K562 (cell line): ENCODE results near the gene TAS1R3. TPM values are rescaled to one million over a fixed set of nuclear protein-coding genes. Genes with fewer than 3 reads are reported as not detected.
A peak's percentile ranks its signal among the peaks of the same experiment; 100 is the strongest.

Experiments used
- MAZ ChIP-seq, 2 experiments: fragments of 450-650 bp in 1 of 2; sonication (generic) in 1 of 2; formaldehyde crosslinking; IDR thresholded peaks in 1 of 2; conservative IDR thresholded peaks in 1 of 2; 2 replicates each; pipeline versions ENCODE4 v1.4.0 to v1.5.0; 2020; ENCODE audit warnings: mild to moderate bottlenecking in 1 of 2, missing genetic modification reagents in 1 of 2
- POU5F1 ChIP-seq: fragments of 150-350 bp; IDR thresholded peaks from 2 replicates; pipeline ENCODE4 v1.6.1; 2014; ENCODE audit warnings: borderline replicate concordance, low read length, low read depth, mild to moderate bottlenecking; ENCODE audit not compliant: partially characterized antibody
- PRDM10 ChIP-seq: fragments of 450-650 bp; IDR thresholded peaks from 2 replicates; pipeline ENCODE4 v1.6.1; 2018; ENCODE audit not compliant: partially characterized antibody
- RBM34 ChIP-seq: fragments of 200-400 bp; formaldehyde crosslinking; IDR thresholded peaks from 2 replicates; pipeline ENCODE4 v1.6.1; 2018; ENCODE audit warnings: low read length, borderline replicate concordance; ENCODE audit not compliant: insufficient read depth
- ZBTB17 ChIP-seq: fragments of 450-650 bp; formaldehyde crosslinking; IDR thresholded peaks from 2 replicates; pipeline ENCODE4 v1.4.0; 2020; ENCODE audit warnings: mild to moderate bottlenecking
- ZFP30 ChIP-seq: fragments of 250-450 bp; sonication (Bioruptor Pico); IDR thresholded peaks from 2 replicates; pipeline ENCODE4 v1.8.0; 2022; ENCODE audit warnings: moderate library complexity, mild to moderate bottlenecking, inconsistent platforms, borderline replicate concordance
- ZNF740 ChIP-seq, 3 experiments: fragments of 200-800 bp in 1 of 3; sonication (Bioruptor generic) in 1 of 3; sonication (generic) in 1 of 3; formaldehyde crosslinking in 1 of 3; IDR thresholded peaks; 2 replicates each; pipeline versions ENCODE4 v1.6.1 to v1.8.0; 2016 to 2022; ENCODE audit warnings: mild to moderate bottlenecking in 2 of 3, missing compliant biosample characterization in 2 of 3, missing genetic modification characterization in 2 of 3, missing genetic modification reagents in 1 of 3
- polyA plus RNA-seq, 8 experiments: library from polyadenylated mRNA; depleted of rRNA in 4 of 8; stranded (reverse) in 5 of 8; unstranded in 3 of 8; fragments of >200 nt; fragmentation: Nextera tagmentation in 2 of 8; fragmentation: Illumina TruSeq in 1 of 8; extraction: Ambion mirVana in 2 of 8; extraction: Trizol in 1 of 8; gene quantifications; 2 replicates each; pipeline versions ENCODE4 v1.2.1 to v1.2.3, GENCODE V29; 2011 to 2014; ENCODE audit warnings: inconsistent platforms in 1 of 8, missing spikeins in 1 of 8
- total RNA-seq, 7 experiments: library from RNA; depleted of rRNA in 6 of 7; stranded (reverse); fragments of >200 nt in 6 of 7; fragmentation: Illumina TruSeq in 2 of 7; extraction: Trizol in 2 of 7; gene quantifications; 2 replicates each; pipeline versions ENCODE4 v1.2.1 to v1.2.3, GENCODE V29; 2011 to 2021; ENCODE audit warnings: low replicate concordance in 1 of 7

TAS1R3 gene
- total and polyA plus RNA-seq, 9 of the 15 experiments (the other 6 are each of a cell fraction or from before 2014, with no cell fraction given): 0.07 to 0.13 TPM; not detected in 7

DNA sequence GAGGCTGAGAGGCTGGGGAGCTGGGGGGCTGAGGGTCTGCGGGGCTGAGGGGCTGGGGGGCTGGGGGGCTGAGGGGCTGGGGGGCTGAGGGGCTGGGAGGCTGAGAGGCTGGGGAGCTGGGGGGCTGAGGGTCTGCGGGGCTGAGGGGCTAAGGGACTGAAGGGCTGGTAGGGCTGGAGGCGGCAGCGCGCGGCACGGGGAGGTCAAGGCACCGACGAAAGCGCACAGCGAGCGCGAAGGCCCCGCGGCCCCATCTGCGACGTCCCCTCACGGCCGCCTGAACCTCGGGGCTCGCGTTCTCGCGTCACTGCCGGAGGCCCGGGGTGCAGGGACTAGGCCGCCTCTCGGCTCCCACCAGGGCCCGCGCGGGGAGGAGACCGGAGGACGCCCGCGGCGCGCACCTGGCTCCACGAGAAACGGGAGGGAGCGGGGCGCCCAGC, 7.0 kb upstream of the TAS1R3 start (continued):
- TF ChIP-seq ZBTB17 (CRISPR knock-in tag) (peak; percentile 16; the same call in 1 of the 2 replicates), RBM34 (0 out of 2 replicates have a peak, but pooled peaks have one; percentile 80), ZFP30 (no peak), MAZ (CRISPR knock-in tag; conservative IDR thresholded peaks at IDR 0.05 in 1 of 2, IDR thresholded peaks at IDR 0.05 in 1 of 2) (peak in 1 of 2 experiments; percentile 45; a peak in 2 of 4 replicates), POU5F1 (no peak), PRDM10 (no peak), ZNF740 (CRISPR knock-in tag; IDR thresholded peaks at IDR 0.05) (0 out of 2 replicates have a peak, but pooled peaks have one; percentile 27), ZNF740 (tag; IDR thresholded peaks at IDR 0.05) (no peak)
